Stimulated activated CD8-positive, alpha-beta memory T cell treated with anti-CD3 and anti-CD28 coated beads, Interleukin-12 subunit alpha, Interleukin-12 subunit beta, amount 100 ng/mL, for 24 hours (primary cell): ENCODE results near the gene UTS2B.

Experiments used
- DNase-seq: peaks from one replicate; pipeline ENCODE4 v3.0.0-alpha.2; 2020; ENCODE audit errors: extremely low read depth

The UTS2B gene

DNA sequence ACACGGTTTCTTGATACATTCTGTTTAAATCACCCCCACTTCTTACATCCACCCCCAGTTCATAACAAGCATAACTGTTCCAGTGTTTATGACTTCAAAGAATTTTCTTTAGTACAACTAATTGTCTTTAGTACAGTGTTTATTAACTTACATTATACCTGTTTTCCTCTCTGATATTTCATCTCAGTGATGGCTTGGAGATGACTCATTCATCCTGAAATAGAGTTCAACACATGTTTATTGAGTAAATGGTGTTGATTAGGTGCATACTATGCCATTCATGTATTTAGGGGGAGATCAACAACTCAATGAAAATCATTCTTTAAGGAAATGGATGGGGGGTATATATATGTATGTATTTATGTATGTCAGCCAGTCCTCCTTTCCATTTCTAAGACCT is 21.7 kb upstream of the UTS2B start:
- no peak for DNase-seq

DNA sequence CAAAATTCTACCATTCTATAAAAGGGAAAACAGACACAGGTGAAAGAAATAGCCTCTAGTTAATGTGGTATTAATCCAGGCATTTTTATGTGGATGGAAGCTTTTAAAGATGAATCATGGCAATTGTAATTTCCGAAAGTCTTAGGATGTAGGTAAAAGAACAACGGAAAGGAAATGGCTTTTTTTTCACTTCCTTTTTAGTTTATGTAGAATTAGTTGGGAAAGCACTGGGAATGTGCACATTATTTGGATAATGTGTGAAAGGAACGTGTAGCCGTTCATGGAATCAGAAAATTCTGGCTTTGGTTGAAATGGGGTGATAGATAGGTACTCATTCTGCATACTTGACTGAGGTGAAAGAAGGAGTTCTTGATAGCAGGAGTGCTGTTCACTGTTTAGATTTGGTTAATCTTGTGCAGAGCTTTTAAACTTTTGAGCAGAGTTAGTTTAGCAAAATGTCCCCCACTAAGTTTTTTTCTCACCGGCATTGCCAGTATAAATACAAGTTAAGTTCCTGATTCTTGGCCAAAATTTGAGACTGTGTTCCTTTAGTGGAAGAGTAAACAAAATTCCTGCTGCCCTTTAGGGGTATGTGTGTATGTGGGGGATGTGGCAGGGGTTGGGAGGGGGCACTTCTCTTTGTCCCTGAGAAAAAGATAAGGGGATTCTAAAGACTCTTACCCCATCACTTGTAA is 20.2 kb upstream of the UTS2B start:
- DNase-seq, result no peak

DNA sequence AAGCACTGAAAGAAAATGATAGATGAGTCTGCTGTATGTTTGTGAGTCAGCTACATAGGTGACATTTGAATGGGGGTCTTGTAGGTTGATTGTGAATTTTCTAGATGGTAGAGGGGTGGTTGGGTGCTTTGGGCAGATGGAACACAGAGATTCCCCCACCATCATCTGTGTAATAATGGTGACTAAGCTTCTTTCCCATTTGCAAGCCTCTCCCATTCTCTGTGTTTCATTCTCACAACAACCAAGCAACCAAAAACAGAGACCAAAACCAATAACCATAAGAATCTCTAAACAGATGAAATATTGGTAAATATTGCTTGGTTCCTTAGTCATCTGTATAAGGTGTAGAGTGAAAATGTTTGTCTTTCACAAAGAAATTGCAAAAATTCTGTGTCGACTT is 17.8 kb upstream of the UTS2B start:
- no peak for DNase-seq

DNA sequence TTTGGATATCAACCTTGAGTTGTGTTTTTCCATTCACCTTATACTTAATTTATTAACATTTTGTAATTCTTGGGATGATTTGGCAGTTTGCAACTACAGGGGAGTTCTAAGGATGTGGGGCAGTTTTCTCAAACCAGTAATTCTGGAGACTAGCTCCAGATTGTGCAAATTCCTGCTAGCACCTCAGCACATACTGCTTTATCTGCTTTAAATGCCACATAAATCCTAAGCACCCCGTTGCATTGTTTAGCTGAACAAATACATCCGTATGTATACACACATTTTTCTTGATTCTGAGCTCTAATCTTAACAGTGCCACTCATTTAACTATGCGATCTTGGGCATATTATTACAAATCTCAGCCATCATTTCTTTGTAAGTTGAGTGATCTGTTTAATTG is 16.9 kb upstream of the UTS2B start:
- no peak for DNase-seq

GRCh38 chr3:191345334-191345733 is 15.0 kb upstream of the UTS2B start:
- no peak for DNase-seq

DNA sequence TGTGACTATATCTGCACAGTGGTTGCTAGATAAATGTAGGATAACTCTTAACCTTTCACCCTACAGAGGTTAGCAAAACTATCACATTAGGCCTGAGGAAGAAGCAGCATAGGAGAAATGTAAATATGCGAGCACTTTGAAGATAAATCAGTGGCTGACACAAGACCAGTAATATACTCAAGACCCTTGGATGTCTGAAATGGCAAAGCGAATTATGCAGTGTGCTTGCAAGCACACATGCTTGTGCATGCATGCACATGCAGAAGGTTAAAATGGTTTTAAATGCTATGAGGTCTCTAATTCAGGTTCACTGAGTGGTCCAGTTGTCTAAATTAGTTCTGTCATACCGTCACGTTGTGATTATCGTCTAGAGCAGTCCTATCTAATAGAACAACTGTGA is 13.6 kb upstream of the UTS2B start:
- no peak for DNase-seq

DNA sequence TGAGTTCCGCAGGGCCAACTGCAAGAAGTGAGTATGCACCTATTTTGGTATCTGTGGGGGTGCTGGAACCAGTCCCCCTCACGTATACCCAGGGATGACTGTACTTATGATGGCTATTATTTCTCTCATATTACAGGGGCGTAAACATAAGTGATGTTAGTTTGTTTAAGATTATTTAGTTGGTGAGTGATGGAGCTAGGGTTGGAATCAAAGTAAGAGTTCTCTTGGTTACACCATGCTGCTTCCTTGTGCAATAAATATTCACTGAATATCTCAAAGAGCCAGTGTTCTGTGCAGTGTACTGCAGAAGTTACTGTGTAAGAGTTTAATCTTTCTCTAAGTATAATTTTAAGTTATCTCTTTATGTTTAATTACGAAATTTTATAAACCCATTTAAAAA is 12.8 kb upstream of the UTS2B start:
- no peak for DNase-seq

GRCh38 chr3:191342411-191342810 is 12.1 kb upstream of the UTS2B start:
- DNase-seq, result no peak

- DNase-seq, result no peak
These were observed 11.7 kb upstream of the UTS2B start for GRCh38 chr3:191342006-191342405.

- DNase-seq, result no peak
These were observed 10.6 kb upstream of the UTS2B start for GRCh38 chr3:191340966-191341365.

- DNase-seq, result no peak
These were observed 10.0 kb upstream of the UTS2B start for GRCh38 chr3:191340351-191340750.

- DNase-seq, result no peak
These were observed 9.1 kb upstream of the UTS2B start for GRCh38 chr3:191339316-191339917.

- DNase-seq, result no peak
These were observed 7.8 kb upstream of the UTS2B start for GRCh38 chr3:191338177-191338488.

GRCh38 chr3:191336833-191337232 is 6.5 kb upstream of the UTS2B start:
- DNase-seq, result no peak

DNA sequence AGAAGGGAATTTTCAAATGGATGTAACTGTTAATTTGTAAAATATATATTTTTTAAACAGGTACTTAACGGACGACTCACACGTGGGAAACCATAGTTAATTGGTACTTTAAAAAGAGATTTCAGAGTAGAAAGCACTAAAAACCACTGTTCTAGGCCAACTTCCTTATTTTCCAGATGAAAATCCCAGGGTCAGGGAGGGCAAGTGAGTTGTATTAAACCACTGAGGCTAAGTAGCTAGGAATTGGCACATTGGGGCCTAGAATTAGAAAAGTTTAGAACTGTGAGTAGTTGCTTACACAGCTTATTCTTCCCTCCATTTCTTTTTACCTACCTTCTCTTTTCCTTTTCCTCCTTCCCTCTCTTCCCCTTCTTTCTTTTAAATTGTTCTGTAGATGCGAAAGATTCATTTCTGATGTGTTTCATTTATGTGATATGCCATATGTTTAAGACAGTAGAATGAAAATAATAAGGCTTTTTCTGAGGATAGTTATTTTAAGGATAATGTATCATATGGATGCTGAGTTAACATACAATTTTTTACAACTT is 4.1 kb upstream of the UTS2B start:
- no peak for DNase-seq

DNA sequence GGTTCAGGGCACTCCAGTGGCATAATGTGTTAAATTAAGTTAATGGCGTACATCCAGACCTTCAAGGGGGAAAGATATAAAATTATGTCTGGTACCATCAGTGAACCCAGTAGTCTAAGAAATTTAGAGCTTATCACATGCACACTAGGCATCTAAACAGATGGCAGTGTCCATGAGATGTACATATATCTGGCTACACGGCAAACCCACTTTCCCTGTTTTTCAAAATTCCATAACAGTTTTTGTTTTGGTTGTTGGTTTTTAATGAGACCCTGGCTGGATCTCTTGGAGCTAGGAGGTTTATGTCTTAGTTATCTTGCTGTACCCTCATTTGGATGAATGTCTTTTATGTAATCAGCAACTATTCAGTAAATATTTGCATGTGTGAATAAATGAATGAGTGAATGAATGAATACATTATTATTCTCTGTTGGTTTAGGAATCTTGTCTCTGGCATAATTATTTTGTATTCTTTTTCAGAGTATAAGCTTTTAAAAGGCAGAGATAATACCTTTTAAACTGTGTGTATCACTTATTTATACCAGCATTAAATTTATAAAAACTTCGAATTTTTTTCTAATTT is 3.1 kb upstream of the UTS2B start:
- DNase-seq, result no peak

- DNase-seq, result no peak
These were observed 1.1 kb upstream of the UTS2B start for GRCh38 chr3:191331388-191331787.

DNA sequence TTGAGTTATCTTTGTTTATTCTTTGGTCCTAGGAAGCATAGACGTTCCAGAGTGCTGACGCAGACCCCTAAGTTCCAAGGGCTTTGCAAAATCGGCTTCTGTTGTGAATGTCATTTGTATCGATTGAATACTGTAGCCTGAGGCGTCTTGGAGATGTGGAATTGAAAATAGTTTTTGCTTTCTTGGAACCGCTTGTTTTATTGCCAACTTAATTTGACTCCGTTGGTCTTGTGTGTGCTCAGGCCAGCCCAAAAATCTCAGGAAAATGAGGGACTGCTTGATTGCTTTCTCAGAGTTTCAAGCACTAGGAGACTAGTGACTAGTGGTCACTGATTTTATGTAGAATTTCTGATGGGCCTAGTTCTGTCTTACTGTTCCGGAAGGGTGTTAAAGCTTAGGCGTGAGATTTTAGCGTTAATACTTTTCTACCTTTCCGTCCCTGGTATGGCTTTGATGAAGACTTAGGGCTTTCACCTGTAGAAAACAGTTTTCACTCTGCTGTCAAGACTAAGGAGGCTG is 263 bp upstream of the UTS2B start:
- no peak for DNase-seq

GRCh38 chr3:191328962-191329653 is 1.2 kb downstream of the UTS2B start, which contains the start of gene CCDC50:
Gene CCDC50 (plus strand): TSS chr3:191329394. CDS start chr3:191329675, 281 bp downstream.
- no peak for DNase-seq

DNA sequence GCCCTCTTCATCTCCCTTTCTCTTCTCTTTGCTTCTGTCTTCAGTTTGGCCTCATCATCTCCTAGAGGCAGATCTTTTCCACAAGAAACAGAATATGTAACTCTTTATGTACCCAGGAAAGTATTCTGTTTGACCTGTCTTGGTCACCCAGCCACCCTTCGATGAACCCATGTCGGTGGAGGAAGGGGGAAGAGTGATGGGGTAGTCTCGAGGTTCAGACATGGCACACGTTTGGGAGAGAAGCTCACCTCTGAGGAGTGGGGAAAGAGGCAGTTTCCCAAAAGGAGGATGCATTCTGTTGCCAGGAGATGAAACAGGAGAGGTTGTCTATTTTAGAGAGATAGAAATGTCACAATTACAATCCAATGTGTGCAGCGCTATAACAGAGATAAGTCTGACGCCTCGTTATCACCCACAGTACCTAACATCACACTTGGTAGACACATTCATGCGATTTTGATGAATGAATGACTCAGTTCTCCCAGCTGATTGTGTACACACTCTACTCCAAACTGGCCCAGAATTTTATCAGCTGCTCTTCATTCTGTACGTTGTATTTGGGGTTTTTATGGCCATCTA is 1.9 kb downstream of the UTS2B start:
- no peak for DNase-seq

DNA sequence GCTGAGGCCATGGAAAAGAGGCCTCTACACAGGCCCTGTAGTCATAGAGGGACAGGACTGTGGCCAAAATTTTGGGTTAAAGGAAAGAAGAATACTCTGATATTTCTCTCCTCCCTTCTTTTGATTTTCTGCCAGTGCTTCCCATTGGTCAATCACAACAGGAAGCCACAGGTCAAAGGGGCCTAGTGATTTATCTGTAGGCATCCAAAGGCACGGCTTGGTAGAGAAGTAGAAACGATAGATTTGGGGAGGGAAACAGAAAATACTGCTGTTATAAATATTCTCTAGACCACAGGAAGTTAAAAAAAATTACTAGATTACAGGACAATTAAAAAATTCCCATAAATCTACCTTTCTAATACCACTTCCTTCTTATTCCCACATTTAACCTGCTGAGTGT is 2.8 kb downstream of the UTS2B start:
- DNase-seq, result no peak

GRCh38 chr3:191324936-191325335 is 5.4 kb downstream of the UTS2B start:
- no peak for DNase-seq
